ENCODE measurements around the gene FLYWCH1.

FLYWCH1 gene

GRCh38 chr16:2955438-2955778, 43.7 kb downstream of the FLYWCH1 start:
- DNase-seq: no peak

GRCh38 chr16:2955779-2956578, 44.2 kb downstream of the FLYWCH1 start:
- no peak for DNase-seq

- DNase-seq: no peak
Observed at GRCh38 chr16:2956579-2956956, 44.8 kb downstream of the FLYWCH1 start.

- DNase-seq: no peak
Observed at GRCh38 chr16:2959206-2959605, 47.5 kb downstream of the FLYWCH1 start.

- no peak for DNase-seq
Observed at GRCh38 chr16:2960183-2961010, 48.7 kb downstream of the FLYWCH1 start.

GRCh38 chr16:2962334-2963073, 50.8 kb downstream of the FLYWCH1 start:
- DNase-seq: no peak

- DNase-seq: no peak
Observed at GRCh38 chr16:2963074-2963722, 51.5 kb downstream of the FLYWCH1 start.

GRCh38 chr16:2963723-2964474, 52.2 kb downstream of the FLYWCH1 start, which contains the start of gene KREMEN2:
Gene KREMEN2 (plus strand): TSS chr16:2964275. CDS start chr16:2964521, 246 bp downstream.
- DNase-seq: peak; percentile 52

- DNase-seq: peak; percentile 52
Observed at GRCh38 chr16:2964475-2965336, 53.0 kb downstream of the FLYWCH1 start.

- no peak for DNase-seq
Observed at GRCh38 chr16:2966043-2966807, 54.5 kb downstream of the FLYWCH1 start.

- DNase-seq: no peak
Observed at GRCh38 chr16:2966808-2967191, 55.1 kb downstream of the FLYWCH1 start.

GRCh38 chr16:2967211-2967631, 55.5 kb downstream of the FLYWCH1 start:
- no peak for DNase-seq

- DNase-seq: no peak
Observed at GRCh38 chr16:2967721-2968161, 56.0 kb downstream of the FLYWCH1 start.

- no peak for DNase-seq
Observed at GRCh38 chr16:2968368-2968737, 56.6 kb downstream of the FLYWCH1 start.

GRCh38 chr16:2968738-2969544, 57.2 kb downstream of the FLYWCH1 start, which contains the start of gene PAQR4:
Gene PAQR4 (plus strand): TSS chr16:2969348. CDS start chr16:2969675, 327 bp downstream.
- DNase-seq: peak; percentile 18

- no peak for DNase-seq
Observed at GRCh38 chr16:2969545-2970521, 58.1 kb downstream of the FLYWCH1 start.

- no peak for DNase-seq
Observed at GRCh38 chr16:2970563-2970962, 58.8 kb downstream of the FLYWCH1 start.
